GM21381 (cell line): Measurements from ENCODE around the gene SREBF2.
"Not testable (repeated sequence)": the region's sequence is repeated elsewhere in the genome, so short reads cannot be mapped to it uniquely, and the experiment has no call there.

Experiments
- ATAC-seq: cut with Tn5 transposase; IDR thresholded peaks from one replicate; pipeline ENCODE4 v1.9.1; 2021; ENCODE audit warnings: mild to moderate bottlenecking, moderate library complexity; ENCODE audit not compliant: unreplicated experiment

Gene SREBF2

GRCh38 chr22:41939981-41940831 is 107.3 kb downstream of the SREBF2 start:
- ATAC-seq = peak; percentile 38

GRCh38 chr22:41940832-41941765 is 108.2 kb downstream of the SREBF2 start:
- ATAC-seq = peak; percentile 37

- ATAC-seq = no peak
These were observed 110.8 kb downstream of the SREBF2 start for GRCh38 chr22:41943661-41944209.

- ATAC-seq = peak; percentile 80
These were observed 113.9 kb downstream of the SREBF2 start, which contains the start of gene CENPM for GRCh38 chr22:41946629-41947423. Gene CENPM (minus strand): TSS chr22:41947152. CDS start chr22:41947076, 76 bp downstream.

- ATAC-seq = no peak
These were observed 114.6 kb downstream of the SREBF2 start for GRCh38 chr22:41947424-41948080.

- ATAC-seq = no peak
These were observed 115.2 kb downstream of the SREBF2 start for GRCh38 chr22:41948142-41948541.

GRCh38 chr22:41948928-41949296 is 116.0 kb downstream of the SREBF2 start:
- not testable (repeated sequence) for ATAC-seq

- ATAC-seq = no peak
These were observed 116.5 kb downstream of the SREBF2 start for GRCh38 chr22:41949297-41949965.

- ATAC-seq = no peak
These were observed 119.1 kb downstream of the SREBF2 start, which contains the start of gene SMIM45 for GRCh38 chr22:41951898-41952474. Gene SMIM45 (plus strand): TSS chr22:41952150.

GRCh38 chr22:41952713-41953112 is 119.8 kb downstream of the SREBF2 start:
- no peak for ATAC-seq
